Suprapubic skin (tissue), 4 donors: ENCODE measurements around the gene NACC2. TPM values are rescaled to one million over a fixed set of nuclear protein-coding genes. Genes with fewer than 3 reads are reported as not detected.
A peak's percentile ranks its signal among the peaks of the same experiment; 100 is the strongest.

Experiments used
- DNase-seq, 2 donors: peaks; one replicate each; pipeline ENCODE4 v3.0.0-alpha.2; 2019; ENCODE audit warnings: low spot score in 2 of 2
- H3K27ac ChIP-seq: fragments of 200-600 bp; sonication (generic); one replicate; pipeline ENCODE4 v1.5.1; 2019
- H3K27me3 ChIP-seq: fragments of 200-600 bp; sonication (generic); one replicate; pipeline ENCODE4 v1.5.1; 2019
- H3K36me3 ChIP-seq: fragments of 200-600 bp; sonication (generic); one replicate; pipeline ENCODE4 v1.5.1; 2019
- H3K4me1 ChIP-seq: fragments of 200-600 bp; sonication (generic); one replicate; pipeline ENCODE4 v1.5.1; 2019
- H3K4me3 ChIP-seq: fragments of 200-600 bp; sonication (generic); one replicate; pipeline ENCODE4 v1.5.1; 2019; ENCODE audit warnings: mild to moderate bottlenecking
- H3K9me3 ChIP-seq: fragments of 200-600 bp; sonication (generic); one replicate; pipeline ENCODE4 v1.5.1; 2019
- EP300 ChIP-seq: sonication (generic); formaldehyde crosslinking; IDR thresholded peaks from one replicate; pipeline ENCODE4 v1.6.1; 2017; ENCODE audit warnings: antibody characterized with exemption
- POLR2A ChIP-seq, 2 donors: fragments of 450-650 bp; IDR thresholded peaks; one replicate each; pipeline ENCODE4 v1.6.1; 2017; ENCODE audit warnings: antibody characterized with exemption in 2 of 2, mild to moderate bottlenecking in 2 of 2, moderate library complexity in 2 of 2
- POLR2AphosphoS5 ChIP-seq, 3 donors: sonication (generic); formaldehyde crosslinking; IDR thresholded peaks; one replicate each; pipeline ENCODE4 v1.6.1; 2017; ENCODE audit warnings: antibody characterized with exemption in 3 of 3
- WGBS: methylation state at CpG from one replicate; pipeline ENCODE4 v1.1.5; 2018; 5-methylcytosine and 5-hydroxymethylcytosine counted together
- total RNA-seq, 4 donors: library from RNA; depleted of rRNA; stranded (reverse); fragments of >200 nt; gene quantifications; one replicate each; pipeline ENCODE4 v1.1.0, GENCODE V29; 2016
- TF ChIP-seq, protein P1 (sequence below), 2 donors: fragments of 200-600 bp in 1 of 2; fragments of 450-650 bp in 1 of 2; sonication (generic) in 1 of 2; IDR thresholded peaks; one replicate each; pipeline ENCODE4 v1.5.1; 2016 to 2019; ENCODE audit warnings: antibody characterized with exemption in 2 of 2, mild to moderate bottlenecking in 1 of 2, moderate library complexity in 1 of 2

The NACC2 gene
- total RNA-seq, 4 donors from 2014 or later = 12.1 to 14.9 (median 13.7) TPM

DNA sequence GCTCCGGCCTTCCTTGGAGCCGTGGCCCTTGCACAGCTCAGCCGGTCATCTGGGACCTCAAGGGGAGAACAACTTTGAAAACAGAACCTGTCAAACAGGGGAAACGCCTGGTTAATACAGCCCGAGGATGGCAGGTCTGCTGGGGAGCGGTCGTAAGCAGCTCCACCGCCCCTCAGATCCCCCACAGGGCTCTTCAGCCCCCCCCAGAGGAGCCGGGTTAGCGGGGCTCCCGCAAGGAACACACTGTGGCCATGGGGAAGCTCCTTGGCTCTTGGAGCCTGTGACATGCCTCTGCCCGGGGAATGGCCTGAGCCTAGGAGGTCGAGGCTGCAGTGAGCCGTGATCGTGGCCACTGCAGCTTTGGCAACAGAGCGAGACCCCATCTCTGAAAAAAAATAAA is 16.8 kb upstream of the NACC2 start:
- Histone ChIP-seq H3K9me3 (no peaks in the 10 kb centered on the region), H3K36me3 (peaks cover 24% of the 10 kb centered on the region), H3K4me3 (no peak overlapping the region), H3K27ac (no peak overlapping the region), H3K27me3 (no peaks in the 10 kb centered on the region), H3K4me1 (peaks cover 51% of the 10 kb centered on the region)
- no peak for TF ChIP-seq POLR2AphosphoS5 (IDR thresholded peaks at IDR 0.05)
- no peak for TF ChIP-seq POLR2A (IDR thresholded peaks at IDR 0.05)
- TF ChIP-seq, protein P1, sequence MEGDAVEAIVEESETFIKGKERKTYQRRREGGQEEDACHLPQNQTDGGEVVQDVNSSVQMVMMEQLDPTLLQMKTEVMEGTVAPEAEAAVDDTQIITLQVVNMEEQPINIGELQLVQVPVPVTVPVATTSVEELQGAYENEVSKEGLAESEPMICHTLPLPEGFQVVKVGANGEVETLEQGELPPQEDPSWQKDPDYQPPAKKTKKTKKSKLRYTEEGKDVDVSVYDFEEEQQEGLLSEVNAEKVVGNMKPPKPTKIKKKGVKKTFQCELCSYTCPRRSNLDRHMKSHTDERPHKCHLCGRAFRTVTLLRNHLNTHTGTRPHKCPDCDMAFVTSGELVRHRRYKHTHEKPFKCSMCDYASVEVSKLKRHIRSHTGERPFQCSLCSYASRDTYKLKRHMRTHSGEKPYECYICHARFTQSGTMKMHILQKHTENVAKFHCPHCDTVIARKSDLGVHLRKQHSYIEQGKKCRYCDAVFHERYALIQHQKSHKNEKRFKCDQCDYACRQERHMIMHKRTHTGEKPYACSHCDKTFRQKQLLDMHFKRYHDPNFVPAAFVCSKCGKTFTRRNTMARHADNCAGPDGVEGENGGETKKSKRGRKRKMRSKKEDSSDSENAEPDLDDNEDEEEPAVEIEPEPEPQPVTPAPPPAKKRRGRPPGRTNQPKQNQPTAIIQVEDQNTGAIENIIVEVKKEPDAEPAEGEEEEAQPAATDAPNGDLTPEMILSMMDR (IDR thresholded peaks at IDR 0.05) = no peak
- no peak for TF ChIP-seq EP300
- DNase-seq = no peak
- 88% methylated on average over 16 of the region's 16 CpGs for WGBS

DNA sequence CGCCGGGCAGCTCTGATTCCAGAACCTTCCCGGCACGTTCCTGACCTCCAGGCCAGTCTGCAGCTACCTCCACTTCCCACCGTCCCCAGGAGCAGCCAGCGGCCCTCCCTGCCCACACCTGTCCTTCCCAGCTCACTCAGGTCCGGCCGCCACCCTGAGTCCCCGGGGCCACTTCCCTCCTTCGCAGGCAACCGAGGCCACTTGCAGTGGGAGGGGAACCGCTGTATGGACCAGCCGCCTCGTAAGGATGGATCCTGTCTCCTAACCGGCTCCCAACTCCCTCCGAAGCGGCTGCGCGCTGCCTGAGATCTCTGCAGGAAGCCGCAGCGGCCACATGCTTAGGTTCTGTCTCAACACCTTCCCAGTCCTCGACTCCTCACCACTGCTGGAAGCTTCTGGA is 16.1 kb upstream of the NACC2 start:
- Histone ChIP-seq H3K4me1 (peaks cover 58% of the 10 kb centered on the region), H3K9me3 (no peaks in the 10 kb centered on the region), H3K36me3 (peaks cover 21% of the 10 kb centered on the region), H3K27me3 (no peaks in the 10 kb centered on the region), H3K4me3 (no peak overlapping the region), H3K27ac (no peak overlapping the region)
- no peak for DNase-seq
- TF ChIP-seq POLR2AphosphoS5 (IDR thresholded peaks at IDR 0.05) (no peak), POLR2A (IDR thresholded peaks at IDR 0.05) (no peak), EP300 (no peak)
- TF ChIP-seq, protein P1 (IDR thresholded peaks at IDR 0.05) = no peak
- 94% methylated on average over 22 of the region's 22 CpGs for WGBS

DNA sequence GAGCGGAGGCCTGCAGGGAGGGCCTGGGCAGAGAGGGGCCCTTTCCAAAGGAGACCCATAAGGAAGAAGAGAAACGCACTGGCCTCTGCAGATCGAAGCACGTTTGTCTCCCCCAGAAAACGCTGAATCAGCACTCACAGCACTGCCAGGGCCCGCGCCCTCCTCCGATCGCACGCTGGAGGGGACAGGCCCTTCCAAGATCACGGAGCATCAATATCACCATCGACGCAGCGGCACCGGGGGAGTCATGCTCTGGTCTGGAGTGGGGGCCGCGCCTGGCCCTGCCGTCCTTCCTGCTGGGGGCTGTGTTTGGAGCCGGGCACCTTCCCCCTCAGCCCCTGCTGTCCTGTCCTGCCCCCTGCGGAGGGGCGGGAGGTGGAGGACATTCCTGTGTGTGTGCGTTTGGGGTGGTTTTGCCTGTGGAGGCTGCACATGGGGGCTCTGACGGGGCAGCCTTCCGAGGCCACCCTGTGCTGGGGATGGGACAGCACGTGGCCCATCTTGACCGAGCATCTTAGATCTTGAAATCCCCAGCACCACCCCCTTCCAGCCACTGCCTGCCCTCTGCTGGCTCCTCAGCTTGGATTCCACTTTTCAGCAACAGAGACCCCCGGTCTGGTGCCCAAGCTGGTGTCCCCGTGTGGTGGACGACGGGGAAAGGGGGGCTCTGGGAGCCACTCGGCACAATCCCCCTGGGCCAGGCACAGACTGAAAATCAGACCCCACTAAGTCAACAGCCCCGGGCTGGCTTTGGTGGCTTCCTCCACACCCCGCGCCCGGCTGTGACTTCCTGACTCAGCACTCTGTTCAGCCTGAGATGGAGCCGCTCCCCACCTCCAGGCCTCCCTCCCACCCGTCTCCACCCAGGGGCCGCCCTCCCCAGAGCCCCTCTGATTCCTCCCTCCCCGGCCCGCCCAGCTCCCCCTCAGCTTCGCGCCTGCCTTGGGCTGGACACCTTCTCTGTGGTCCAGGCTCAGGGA is 15.3 kb upstream of the NACC2 start:
- H3K27me3 ChIP-seq = no peaks in the 10 kb centered on the region
- no peaks in the 10 kb centered on the region for H3K9me3 ChIP-seq
- WGBS = 28% methylated on average over 20 of the region's 42 CpGs
- H3K4me3 ChIP-seq = peak overlapping the region; percentile 48
- H3K27ac ChIP-seq = peak overlapping the region; percentile 39
- peaks cover 13% of the 10 kb centered on the region for H3K36me3 ChIP-seq
- DNase-seq = no peak
- TF ChIP-seq POLR2AphosphoS5 (IDR thresholded peaks at IDR 0.05) (no peak), POLR2A (IDR thresholded peaks at IDR 0.05) (no peak), EP300 (no peak)
- TF ChIP-seq, protein P1 (IDR thresholded peaks at IDR 0.05) = no peak
- peaks cover 65% of the 10 kb centered on the region for H3K4me1 ChIP-seq

DNA sequence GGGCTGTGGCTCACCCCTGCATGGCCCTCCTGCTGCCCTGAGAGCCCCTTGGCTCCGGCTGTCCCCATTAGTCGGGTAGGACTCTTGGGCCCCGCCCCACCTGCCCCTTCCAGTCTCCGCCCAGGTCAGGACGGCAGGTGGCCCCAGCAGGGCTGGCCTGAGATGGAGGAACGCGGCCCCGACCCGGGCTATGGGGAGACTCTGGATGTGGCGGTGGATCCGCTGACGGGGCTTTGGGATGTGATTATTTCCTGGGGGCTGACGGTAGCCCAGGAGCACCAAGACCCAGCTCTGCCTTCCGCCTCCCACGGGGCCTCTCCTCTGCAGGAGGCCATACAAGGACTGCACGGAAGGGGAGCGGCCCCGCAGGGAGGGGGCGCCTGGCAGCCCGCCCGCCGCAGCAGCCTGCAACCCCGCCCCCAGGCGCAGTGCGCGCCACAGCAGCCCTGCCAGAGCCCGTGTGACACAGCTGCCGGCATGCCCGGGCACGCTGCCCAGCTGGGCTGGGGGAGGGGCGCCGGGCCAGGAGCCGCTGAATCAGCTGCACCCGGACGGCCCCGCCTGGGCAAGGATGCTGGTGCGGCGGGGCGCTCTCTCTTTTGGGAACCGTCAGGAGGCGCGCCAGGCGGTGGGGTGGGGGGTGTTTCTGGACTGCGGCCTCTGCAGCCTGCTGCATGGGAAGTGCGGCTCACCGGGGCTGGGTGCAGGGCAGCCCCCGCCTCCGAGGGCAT is 14.4 kb upstream of the NACC2 start:
- Histone ChIP-seq H3K9me3 (no peaks in the 10 kb centered on the region), H3K27me3 (no peaks in the 10 kb centered on the region), H3K27ac (peak overlapping the region; percentile 92), H3K4me3 (peak overlapping the region; percentile 48), H3K36me3 (peaks cover 5% of the 10 kb centered on the region), H3K4me1 (peaks cover 71% of the 10 kb centered on the region)
- peak in 1 of 3 donors; percentile 96 for TF ChIP-seq POLR2AphosphoS5 (IDR thresholded peaks at IDR 0.05)
- TF ChIP-seq, protein P1 (IDR thresholded peaks at IDR 0.05) = no peak
- TF ChIP-seq POLR2A (IDR thresholded peaks at IDR 0.05) = no peak
- no peak for TF ChIP-seq EP300
- 2% methylated on average over 25 of the region's 48 CpGs for WGBS
- peak; percentile 91 to 94 for DNase-seq
